Activated CD4-positive, CD25-positive, alpha-beta regulatory T cell treated with anti-CD3 and anti-CD28 coated beads, Interleukin-2, amount 50 U/mL, for 72 hours (primary cell): ENCODE data around the gene KRT12.
"Not testable (repeated sequence)": the region's sequence is repeated elsewhere in the genome, so short reads cannot be mapped to it uniquely, and the experiment has no call there.

Experiments used
- DNase-seq: peaks from one replicate; pipeline ENCODE4 v3.0.0; 2021

Gene KRT12

DNA sequence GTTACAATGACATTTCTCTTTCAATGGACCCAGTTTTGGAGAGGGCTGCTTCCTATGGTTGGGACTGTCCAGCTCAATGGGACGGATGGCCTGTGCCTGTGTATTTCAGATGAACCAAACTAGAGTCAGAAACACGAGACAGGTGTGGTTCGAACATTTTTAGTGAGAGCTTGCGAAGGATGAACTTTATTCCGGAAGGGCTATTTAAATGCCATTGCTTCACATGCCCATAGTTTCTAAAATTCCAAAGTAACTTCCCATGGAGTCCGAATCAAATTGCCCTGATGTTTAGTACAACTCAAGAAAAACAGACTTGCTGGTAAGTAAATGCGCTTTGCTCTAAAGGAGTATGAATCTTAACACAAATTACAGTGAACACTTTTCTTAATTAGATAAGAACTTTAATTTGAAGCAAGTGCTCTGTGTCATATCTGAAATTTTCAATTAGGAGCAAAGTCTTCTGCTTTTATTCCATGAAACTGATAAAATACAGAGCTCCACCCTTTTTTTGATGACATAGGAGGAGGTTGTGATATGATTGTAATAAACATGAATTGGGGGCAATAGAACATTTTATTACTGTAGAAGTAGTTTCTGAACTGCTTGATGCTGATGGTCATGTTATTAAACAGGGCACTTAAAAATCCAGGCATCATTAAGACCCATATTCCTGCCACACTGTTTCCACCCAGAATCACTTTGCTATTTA lies 16.8 kb upstream of the KRT12 start:
- no peak for DNase-seq

DNA sequence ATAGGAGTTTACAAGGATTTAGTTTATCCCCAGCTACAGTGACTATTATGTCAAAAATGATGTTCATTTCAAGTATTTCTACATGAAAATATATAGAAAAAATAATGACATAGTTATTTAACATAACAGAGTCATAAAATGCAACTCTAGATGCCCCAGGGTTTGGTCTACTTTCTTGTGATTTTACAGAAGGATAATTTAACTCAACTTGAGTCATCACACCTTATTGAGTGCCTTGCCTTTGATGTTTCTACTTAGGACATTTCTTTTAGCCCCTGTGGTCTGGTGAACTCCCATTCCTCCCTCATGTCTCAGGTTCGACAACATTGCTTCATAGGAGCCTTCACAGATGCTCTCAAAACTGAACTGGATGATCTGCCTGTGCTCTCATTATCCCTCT lies 16.0 kb upstream of the KRT12 start:
- no peak for DNase-seq

DNA sequence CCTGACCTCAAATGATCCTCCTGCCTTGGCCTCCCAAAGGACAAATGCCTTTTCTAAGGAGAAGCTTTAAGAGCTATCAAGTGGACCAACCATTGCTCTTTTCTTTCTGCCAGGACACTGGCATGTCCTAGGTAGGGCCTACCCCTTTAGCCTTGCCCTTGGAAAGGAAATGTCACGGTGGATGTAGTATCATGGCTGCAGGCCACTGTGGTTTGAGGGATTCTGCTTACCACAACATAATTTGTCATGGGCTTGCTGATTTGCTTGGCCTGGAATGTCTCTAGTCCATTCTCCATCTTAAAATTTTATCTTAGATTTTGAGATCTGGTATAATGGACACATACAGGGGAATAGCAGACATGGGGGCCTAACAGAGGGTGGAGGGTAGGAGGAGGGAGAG lies 12.0 kb upstream of the KRT12 start:
- no peak for DNase-seq

DNA sequence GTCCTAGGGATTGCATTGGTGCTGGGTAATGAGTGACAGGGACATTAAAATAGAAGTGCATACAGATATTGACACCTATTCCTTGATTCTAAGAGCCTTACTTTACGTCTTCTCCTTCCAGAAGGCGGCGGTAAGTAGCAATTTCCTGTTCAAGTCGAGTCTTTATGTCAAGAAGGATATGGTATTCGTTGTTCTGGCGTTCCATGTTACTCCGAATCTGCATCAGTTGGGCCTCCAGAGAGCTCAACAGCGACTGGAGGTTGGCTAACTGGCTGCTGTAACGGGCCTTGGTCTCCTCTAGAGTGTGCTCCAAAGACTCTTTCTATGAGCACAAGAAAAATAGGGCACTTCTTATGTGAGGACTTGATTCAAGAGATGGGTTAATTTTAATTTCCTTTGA lies 11.0 kb upstream of the KRT12 start:
- no peak for DNase-seq

DNA sequence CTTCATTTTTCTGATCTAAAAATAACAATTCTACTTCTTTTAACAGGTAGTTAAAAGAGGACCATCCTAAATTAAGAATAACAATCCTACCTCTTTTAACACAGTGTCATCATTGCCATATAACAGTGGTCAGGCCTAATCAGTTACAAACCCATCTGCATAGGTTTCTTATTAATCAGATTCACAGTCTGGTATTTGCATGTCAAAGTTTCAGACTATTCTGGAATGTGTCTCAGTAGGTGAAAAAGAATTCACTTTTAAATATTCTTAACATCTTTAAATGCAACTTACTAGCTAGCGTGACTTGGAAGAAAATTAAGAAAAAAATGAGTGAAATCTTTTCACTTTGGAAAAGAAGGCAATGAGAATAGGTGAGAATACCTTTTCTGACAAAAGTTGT lies 6.8 kb upstream of the KRT12 start:
- no peak for DNase-seq

DNA sequence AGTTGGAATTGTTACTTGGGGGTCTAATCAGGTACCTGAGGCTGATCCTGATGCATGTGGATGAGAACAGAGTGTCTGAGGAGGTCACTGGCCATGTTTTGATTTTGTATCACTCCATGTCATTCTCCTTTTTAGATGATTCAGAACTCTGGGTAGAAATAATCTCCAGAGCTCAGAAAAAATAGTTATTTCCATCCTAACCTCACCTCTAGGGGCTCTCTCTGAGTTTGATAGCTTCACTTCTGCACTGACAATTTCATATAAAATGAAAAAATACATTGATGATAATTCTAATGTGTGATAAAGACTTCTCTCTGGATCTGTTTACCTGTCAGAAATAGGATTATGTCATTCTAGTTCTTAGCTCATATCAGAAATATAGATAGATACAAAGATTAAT lies 6.2 kb upstream of the KRT12 start:
- no peak for DNase-seq

DNA sequence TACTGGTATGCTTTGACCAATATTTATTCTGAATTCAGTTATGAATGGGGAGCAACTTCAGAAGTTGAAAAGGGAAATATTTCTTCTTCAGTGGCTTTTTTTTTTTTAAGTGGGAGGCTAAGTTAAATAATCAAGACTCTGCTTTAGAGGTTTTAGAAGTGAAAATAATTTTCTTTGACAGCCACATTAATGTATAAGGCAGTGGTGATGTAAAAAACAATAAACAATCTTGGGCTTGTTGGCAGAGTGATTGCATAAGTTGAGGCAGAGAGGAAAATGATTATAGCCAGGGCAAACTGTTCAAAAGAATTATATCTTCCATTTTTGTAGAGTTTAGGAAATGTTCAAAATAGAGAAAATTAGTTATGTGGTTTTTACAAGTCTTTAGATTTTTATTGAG lies 5.4 kb upstream of the KRT12 start:
- no peak for DNase-seq

DNA sequence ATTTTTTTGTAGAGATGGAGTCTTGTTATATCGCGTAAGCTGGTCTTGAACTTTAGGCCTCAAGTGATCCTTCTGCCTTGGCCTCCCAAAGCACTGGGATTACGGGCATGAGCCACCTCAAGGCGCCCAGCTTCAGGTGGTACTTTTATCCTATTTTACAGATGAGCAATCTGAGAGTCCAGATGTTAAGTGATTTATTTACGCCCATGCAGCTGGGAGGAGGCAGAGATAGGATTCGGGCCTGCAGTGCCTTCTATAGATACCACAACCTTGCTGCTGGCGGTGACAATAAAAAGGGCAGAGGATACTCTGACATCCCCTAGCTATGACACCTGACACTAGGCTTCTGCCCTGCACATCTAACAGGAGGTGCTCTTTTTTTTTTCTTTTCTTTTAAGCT lies 4.3 kb upstream of the KRT12 start:
- DNase-seq, result no peak

DNA sequence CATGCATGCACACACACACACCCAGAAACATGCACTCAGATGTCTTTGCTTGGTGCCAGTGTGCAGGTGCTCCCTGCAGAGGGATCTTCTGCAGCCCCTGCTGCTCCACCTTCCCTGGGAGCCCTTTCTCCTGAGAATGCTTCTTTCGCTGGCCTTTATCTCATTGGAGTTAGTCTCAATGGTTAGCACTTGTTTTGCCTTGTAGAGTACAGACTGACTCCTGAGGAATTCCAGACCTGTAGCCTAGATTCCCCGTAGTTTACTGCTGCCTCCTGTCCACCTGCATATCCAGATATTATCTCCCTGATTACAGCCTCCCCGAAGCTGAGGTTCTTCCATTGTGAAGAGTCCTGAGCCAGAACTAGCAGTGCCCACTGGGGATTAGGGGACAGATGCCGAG lies 3.1 kb upstream of the KRT12 start:
- no peak for DNase-seq

DNA sequence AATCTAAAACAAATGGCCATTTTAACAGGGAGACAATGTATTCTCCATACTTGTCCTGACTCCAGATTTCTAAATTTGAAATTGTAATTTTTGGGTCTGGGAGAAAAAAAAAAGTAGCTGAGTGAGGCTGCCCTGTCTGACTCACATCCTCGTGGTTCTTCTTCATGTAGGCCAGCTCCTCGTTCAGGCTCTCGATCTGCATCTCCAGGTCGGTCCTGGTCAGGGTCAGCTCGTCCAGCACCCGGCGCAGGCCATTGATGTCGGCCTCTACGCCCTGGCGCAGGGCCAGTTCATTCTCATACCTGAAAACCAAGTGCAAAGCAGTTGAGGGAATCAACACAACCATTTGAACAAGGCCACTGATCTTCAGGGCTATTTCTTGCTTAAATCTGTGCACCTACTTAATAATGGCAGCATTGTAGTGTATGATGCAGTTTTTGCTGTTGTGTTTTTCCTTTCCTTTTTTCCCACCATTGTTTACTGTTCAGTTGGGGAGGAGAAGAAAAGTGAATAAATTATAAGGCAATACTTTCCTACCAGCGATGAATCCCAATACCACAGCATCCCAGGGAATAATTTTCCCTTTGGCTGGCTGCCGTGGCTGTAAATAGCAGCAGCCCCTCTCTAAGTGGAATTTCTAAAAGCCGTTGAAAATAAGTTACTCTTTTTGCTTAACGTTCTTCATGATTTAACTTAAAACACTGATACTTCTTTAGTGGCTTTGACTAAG lies 2.2 kb downstream of the KRT12 start:
- no peak for DNase-seq

DNA sequence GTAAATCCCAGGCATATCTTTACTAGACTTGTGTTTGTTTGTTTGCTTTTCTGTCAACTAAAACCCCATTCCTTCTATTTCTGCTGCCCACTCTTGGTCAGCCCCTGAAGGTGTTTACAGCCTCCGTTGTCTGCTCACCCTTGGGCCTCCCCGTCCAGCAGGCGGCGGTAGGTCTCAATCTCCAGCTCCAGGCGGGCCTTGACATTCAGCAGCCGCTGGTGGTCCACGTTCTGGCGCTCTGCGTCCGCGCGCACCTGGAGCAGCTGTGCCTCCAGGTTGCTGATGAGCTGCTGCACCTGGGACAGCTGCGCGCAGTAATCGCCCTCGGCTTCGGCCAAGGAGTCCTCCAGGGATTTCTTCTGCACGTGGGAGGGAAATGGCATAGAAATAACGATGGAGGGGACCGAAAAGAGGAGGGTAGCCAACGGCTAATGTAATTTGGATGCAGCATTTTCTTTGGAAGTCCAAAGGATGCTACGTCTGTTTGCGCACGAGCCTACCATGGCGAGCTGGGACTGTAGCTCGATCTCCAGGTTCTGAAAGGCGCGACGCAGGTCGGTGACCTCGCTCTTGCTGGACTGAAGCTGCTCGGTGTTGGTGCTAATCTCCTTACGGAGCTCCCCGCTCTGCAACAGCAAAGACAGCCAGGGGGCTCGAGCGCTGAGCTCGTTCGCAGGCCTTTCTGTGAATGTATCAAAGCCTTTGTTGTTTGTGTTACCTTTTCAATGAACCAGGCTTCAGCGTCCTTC lies 3.9 kb downstream of the KRT12 start:
- no peak for DNase-seq

DNA sequence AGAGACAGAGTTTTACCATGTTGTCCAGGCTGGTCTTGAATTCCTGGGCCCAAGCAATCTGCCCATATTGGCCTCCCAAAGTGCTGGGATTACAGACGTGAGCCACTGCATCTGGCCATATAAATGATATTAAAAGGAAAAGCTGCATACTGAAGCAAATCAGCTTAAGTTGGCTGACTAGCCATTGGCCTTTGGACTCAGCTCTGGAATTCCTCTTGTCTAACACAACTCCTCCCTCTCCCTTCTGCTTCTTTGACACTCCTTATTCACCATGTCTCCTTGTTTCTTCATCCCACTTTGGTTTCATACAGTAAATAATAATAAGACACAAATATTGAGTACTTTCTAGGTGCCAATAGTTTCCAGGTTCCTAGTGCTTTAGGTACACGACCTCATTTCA lies 7.5 kb downstream of the KRT12 start:
- DNase-seq, result no peak

DNA sequence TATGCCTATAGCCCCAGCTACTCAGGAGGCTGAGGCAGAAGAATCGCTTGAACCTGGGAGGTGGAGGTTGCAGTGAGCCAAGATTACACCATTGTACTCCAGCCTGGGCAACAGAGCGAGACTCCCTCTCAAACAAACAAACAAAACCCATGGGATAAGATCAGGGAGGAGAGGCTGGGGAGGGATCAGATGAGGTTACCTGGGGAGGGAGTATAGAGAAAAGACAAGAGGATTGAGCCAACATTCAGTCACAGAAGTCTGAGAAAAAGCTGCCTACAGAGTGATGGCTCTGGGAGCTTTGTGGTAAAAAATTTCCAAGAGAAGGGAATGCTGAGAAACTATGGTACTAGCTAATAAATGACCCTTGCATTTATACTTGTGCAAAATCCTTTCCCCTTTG lies 8.4 kb downstream of the KRT12 start:
- not testable (repeated sequence) for DNase-seq

DNA sequence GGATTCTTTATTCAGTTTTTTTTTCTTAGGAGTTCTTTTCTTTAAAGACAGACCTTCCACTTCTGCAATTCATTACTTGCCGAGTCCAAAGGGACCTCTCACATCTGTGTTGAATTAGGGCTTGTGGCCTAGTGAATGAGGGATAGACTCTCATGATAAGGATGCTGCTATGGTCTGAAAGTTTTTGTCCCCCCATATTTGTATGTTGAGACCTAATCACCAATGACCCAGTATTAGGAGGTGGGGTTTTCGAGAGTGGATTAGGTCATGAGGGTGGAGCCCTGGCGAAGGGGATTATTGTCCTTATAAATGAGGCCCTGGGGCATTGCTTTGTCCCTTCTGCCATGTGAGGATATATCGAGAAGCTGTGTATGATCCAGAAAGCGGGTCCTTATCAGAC lies 9.5 kb downstream of the KRT12 start:
- DNase-seq, result no peak

DNA sequence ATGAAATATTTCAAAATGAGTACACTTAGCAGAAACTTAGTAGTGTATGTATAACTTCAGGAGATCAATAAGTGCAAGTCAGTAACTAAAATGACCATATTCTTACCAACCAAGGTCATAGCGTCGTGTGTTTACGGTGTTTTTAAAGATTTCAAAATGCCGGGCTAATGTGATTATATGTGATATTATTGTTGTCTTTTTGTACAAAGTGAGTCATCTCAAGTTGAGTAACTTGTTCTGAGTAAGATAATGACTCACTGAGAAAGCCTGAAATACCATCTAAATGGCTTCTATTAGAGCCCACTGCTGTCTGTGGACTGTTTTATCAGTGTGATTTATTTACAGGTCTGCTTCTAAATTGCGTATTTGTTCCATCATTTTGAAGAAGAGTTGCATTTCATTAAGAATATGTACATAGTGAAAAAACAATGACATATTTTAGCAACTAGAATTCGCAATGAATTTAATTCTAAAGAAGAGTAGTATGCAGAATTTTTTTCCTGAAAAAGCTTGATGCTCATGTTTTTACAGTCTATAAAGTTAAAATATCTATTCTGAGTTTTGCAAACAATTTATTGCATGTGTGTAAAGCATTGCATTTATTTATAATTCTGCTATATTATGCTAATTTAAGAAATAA lies 12.7 kb downstream of the KRT12 start:
- DNase-seq, result no peak

DNA sequence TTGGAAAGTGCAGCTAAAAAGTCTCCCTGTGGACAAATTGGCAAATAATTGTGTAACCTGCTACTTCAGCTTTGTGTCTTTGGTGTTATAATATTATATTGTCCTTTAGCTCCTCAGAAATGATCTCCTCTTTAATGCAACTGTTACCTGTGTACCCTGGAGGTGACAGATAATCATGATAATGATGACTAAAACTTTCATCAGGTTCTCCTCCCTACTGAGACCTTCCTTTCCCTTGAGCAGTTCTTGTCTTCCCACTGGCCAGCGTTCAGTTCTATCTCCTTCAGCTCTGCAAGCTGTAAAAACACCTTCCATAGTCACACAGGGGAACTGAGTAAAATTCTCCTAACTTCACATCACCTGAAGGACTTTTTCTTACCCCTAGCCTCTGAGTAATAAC lies 14.7 kb downstream of the KRT12 start:
- DNase-seq, result no peak

DNA sequence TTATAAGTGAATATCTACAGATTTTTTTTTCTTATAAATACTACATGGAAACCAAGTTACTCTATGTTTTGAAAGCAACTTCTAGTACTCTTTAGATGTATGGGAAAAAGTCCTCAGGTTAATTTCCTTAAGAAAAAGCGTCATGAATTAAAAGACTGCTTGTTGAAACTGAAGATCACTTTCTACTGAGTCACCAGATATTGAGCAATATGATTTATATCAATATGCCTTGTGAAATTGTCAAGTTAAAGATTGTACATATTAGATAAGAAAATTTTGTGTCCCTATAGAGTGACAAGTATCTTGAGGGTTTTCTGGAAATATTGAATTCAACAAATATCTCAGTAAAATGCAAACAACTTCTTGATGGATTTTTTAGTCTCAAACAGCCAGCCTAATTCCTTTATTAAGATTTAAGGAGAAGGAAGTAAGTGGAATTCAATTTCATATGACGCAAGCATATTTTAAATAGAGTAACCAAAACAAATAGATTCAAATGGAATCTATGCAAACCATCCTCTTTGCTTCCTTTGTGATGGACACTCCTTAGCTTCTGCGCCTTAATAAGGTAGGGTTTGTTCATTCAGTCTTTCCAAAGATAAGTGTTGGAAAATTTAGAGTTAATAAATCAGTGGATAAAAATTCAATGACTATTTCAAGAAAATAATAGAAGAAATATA lies 16.6 kb downstream of the KRT12 start:
- DNase-seq, result no peak

DNA sequence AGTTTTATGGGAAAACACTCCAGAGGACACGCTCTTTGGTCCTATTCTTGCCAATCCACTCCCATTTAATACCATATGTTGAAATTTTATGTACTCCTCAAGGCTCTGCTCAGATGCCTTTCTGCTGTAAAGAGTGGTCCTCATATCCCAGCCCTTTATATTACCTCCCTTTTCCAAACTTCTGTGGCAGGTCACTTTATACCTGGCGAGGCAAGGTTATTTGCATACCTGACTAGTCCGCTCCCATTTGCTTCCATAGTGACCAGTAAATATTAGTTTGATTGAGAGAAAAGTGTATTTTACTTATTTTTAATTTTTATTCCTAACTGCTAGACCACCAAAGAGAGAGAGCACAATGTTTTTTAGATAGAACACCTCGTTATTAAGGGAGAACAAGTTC lies 17.3 kb downstream of the KRT12 start:
- no peak for DNase-seq

DNA sequence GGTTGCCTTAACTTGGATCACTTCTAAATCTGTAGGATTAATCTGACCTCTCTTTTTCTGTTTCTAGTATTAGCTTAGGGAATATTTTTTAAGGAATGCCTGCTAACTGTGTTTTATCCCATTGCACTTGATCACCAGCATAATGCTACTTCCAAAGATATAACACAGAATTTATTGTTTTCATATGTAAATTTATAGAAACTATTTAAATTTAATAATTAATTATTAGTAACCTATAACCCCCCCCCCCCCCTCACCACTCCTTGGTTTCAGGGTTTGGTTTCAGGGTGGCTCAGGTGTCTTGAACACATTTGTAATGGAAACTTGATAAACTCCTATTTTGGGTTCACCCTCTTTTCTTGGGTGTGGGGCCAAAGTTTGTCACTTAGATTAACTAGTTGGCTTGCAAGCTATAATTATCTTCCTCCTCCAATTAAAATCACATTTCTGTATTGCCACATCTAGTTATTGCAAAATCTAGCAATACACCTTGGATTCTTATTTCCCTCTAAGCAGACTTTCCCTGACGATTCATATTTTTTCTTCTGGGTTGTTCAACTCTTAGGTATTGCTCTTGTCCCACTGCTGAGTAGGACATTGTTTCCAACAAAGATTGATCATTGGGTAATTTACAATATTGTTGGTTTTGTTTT lies 18.3 kb downstream of the KRT12 start:
- DNase-seq, result no peak

DNA sequence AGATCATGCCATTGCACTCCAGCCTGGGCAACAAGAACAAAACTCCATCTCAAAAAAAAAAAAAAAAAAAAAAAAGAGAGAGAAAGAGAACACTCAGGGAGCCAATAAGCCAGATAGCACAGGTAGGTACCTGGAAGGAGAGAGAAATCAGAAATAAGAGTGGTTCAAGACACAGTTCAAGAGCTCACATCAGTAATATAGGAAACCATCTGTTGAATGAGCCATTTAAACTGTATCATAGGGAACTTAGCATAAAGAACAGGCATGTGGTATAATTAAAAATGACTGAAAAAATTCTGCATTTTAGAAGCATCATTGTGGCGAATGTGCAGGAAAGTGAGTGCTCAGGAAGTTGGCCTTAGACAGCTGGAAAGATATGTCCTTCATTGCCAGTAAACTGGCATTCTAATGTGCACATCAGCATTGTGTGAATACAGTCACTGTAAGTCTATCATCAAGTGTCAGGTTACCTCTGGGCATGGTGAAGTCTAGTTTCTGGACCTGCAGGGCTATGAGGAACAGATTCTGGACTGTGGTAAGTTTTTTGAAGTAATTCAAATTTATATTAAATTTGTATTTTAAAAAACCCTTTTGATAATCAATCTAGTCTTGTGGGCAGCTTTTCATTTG lies 20.4 kb downstream of the KRT12 start:
- DNase-seq, result no peak

DNA sequence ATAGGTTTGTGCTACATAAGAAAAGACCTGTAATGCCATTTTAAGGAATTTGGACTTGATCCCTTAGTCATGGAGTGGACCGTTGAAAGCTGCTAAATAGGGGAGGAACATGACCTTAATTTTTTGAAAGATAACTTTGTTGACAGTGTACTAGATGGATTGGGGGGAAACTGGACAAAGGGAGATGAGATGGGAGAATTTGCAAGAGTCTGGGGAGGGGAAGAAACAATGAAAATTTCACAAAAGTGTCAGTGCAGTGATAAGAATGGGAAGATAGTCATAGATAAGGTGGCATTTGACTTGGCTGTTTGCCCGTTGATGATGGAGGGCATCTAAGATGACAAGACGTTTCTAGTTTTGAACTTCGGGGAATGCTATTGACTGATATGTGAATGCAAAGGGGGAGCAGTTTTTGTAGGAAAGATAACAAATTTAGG lies 22.3 kb downstream of the KRT12 start:
- no peak for DNase-seq

DNA sequence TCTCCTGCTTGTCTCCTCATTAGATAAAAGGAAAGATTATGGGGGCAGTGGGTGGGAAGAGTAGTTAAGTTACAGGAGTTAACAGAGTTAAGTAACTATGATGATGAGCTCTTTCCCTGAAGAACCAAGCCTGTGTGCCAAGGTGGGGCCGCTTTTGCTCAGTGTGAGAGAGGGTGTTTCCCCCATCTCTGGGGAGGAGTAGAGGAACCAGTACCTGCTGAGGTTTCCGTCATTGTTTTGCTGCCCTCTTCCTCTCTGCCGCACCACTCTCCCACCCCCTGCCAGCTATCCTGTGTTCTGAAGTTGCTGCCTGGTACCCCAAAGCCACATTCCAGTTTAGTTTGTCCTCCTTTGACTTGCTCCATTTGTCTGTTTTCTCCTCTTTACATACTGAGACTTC lies 23.8 kb downstream of the KRT12 start:
- DNase-seq, result no peak
